ENCODE measurements around the gene LTA.

Gene LTA, protein sequence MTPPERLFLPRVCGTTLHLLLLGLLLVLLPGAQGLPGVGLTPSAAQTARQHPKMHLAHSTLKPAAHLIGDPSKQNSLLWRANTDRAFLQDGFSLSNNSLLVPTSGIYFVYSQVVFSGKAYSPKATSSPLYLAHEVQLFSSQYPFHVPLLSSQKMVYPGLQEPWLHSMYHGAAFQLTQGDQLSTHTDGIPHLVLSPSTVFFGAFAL

DNA sequence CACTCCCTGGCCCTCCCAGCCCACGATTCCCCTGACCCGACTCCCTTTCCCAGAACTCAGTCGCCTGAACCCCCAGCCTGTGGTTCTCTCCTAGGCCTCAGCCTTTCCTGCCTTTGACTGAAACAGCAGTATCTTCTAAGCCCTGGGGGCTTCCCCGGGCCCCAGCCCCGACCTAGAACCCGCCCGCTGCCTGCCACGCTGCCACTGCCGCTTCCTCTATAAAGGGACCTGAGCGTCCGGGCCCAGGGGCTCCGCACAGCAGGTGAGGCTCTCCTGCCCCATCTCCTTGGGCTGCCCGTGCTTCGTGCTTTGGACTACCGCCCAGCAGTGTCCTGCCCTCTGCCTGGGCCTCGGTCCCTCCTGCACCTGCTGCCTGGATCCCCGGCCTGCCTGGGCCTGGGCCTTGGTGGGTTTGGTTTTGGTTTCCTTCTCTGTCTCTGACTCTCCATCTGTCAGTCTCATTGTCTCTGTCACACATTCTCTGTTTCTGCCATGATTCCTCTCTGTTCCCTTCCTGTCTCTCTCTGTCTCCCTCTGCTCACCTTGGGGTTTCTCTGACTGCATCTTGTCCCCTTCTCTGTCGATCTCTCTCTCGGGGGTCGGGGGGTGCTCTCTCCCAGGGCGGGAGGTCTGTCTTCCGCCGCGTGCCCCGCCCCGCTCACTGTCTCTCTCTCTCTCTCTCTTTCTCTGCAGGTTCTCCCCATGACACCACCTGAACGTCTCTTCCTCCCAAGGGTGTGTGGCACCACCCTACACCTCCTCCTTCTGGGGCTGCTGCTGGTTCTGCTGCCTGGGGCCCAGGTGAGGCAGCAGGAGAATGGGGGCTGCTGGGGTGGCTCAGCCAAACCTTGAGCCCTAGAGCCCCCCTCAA is at the start of gene LTA:
Gene LTA, plus strand, starts transcription at position 249 of the 871 bp plus-strand sequence. Its CDS starts 454 bp downstream, at position 703.
- no peak for DNase-seq

DNA sequence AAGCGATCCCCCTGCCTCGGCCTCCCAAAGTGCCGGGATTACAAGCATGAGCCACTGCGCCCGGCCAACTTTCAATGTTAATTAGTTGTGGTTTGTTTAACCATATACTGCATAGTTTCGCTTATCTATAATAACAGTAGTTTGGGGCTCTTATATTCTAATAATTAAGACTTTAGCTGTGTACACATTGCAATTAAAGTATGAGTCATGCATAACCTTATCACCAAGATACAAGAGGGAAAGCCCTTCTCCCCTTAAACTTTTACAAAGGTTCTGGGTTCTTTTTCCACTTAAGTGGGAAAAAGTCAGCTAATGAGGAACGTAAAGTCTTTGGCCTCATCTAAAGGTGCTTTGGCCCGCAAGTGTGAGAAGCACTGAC is 46.5 kb upstream of the LTA start:
- no peak for DNase-seq

DNA sequence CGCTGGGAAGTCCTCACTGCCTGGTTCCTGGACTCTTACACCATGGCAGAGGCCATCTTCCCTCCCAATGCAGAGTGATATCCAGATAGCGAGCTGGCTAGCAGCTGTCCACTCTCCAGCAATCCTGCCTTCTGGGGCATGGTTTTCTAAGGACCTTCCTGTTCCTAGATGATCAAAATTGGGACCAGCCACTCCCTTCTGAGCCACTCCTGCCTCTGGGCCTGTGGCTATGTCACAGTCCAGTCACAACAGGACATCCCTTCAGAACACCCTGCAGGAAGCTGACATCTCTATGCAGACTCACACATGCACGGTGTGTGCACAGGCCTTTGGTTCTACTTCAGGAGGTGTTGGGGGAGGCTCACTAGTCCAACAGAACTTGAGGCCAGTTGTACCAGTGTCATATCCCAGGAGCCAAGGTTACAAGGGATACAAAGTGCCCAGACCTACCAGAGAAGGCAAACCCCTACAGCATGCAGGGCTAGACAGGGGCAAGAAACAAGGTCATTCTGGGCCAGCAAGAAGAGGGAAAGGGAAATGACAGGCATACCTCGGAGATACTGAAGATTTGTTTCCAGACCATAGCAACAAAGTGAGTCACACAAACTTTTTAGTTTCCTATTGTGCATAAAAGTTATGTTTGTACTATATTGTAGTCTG is 46.0 kb upstream of the LTA start:
- no peak for DNase-seq

DNA sequence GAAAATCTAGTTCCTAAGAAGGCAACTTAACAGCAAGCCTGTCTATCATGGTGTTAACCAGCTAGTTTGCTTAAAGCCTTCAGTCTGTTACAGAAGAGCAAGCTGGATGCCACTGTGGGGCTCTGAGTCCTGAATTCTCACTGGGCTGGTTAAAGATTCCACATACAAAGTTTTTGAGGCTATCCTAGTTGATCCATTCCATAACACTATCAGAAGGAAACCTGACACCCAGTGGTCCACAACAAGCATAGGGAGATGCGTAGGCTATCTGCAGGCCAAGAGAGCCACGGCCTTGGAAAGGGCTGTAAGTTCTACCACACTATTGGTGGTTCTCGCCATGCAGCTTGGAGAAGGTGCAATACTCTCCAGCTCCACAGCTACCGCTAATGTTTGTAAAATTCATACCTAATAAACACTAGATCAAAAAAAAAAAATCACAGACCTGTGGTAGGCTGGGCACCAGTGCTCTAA is 43.7 kb upstream of the LTA start:
- no peak for DNase-seq

DNA sequence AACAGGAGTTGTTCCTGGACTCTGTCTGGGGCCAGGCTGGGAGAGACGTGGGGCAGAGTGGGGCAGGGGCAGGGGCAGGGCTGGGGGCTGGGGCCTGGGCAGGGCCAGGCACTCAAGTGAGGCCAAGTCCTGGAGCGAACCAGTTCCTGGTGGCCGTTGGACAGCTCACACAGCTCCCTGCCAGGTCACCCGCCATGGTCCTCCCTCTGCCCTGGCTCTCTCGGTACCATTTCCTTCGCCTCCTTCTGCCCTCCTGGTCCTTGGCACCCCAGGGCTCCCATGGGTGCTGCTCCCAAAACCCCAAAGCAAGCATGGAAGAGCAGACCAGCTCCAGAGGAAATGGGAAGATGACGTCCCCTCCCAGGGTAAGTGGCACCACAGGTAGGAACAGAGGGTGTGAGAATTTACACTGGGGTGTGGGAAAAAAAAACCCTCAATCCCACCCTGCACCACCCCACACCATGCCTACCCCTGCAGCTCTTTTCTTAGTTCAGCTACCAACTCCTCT is 43.2 kb upstream of the LTA start, which contains the start of gene MCCD1:
Gene MCCD1, plus strand, starts transcription at position 142 of the 508 bp plus-strand sequence. Its CDS starts 53 bp downstream, at position 195.
- no peak for DNase-seq

DNA sequence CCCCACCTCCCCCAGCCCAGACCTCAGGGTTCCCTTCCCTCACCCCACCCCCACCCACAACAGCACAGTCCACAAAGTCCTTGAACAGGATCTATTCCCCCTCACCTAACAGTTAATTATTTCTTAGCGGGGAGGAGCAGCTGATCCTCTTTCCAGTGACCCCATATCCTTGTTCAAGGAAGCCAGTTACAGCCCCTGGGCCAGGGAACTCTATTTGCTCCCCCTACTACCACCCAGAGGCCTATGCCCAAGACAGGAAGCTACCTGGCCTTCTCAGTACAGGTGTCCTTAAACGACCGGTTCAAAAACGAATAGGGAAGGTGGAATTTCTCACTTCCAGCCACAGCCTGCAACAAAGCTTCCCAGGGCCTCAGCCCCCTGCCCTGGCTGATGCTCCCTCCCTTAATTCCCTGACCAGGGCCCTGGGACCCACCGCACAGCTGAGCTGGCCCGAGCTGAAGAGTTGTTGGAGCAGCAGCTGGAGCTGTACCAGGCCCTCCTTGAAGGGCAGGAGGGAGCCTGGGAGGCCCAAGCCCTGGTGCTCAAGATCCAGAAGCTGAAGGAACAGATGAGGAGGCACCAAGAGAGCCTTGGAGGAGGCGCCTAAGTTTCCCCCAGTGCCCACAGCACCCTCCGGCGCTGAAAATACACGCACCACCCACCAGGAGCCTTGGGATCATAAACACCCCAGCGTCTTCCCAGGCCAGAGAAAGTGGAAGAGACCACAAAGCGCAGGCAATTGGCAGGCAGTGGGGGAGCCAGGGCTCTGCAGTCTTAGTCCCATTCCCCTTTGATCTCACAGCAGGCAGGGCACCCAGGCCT is 42.5 kb upstream of the LTA start:
- DNase-seq: no peak

DNA sequence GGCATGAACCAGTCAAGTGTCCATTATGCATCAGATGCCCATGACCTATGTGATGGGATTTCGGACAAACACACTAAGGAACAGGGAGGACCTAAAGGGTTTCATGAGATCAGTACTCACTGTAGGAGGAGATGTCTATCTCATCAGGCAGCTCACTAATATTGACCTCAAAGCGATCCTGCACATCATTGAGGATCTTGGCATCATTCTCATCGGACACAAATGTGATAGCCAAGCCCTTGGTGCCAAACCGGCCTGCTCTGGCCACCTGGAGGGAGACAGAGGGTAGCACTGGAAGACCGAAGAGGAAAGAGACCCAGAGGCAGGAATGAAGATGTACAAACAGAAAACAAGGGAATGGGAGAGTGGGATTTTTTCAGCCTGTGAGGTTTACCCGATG is 41.4 kb upstream of the LTA start:
- no peak for DNase-seq

DNA sequence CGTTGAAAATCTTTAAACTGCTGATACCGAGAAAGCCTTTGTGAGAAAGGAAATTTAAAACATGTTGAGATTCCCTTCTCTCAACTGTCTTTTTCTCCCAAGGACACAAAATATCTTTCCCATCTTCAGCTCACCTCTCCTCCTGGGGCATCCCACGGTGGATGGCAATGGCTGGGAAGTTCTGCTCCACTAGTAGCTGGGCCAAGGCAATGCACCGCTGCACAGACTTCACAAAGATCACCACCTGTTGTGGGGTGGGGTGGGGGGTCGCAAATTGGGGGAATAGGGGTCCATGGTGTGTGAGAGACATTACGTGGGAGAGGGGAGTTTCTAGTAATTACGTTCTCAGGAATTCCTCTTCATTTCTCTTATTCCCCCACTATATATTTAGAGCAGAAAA is 40.9 kb upstream of the LTA start:
- no peak for DNase-seq

DNA sequence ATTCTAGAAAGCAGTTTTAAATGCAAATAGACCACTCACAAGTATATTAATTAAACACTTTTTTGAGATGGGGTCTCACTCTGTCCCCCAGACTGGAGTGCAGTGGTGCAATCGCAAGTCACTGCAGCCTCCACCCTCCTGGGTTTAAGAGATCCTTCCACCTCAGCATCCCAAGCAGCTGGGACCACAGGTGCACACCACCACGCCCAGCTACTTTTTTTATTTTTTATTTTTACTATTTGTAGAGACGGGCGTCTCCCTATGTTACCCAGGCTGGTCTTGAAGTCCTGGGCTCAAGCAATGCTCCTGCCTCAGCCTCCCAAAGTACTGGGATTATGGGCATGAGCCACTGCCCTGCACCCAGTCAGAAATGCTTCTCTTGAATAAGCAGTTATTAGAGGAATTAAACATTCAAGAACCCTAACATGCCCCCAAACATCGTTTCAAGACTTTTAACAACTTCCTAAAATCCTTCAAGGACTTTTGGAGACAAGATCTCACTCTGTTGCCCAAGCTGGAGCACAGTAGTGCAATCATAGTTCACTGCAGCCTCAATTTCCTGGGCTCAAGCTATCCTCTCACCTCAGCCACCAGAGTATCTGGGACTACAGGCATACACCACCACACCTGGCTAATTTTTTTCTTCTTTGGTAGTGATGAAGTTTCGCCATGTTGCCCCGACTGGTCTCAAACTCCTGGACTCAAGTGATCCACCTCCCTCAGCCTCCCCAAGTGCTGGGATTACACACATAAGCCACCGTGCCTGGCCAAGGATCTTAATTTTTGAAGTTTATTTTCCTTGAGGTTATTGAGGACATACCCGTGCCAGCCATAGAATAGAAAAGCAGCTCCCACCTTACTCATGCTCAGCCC is 40.1 kb upstream of the LTA start:
- DNase-seq: no peak

DNA sequence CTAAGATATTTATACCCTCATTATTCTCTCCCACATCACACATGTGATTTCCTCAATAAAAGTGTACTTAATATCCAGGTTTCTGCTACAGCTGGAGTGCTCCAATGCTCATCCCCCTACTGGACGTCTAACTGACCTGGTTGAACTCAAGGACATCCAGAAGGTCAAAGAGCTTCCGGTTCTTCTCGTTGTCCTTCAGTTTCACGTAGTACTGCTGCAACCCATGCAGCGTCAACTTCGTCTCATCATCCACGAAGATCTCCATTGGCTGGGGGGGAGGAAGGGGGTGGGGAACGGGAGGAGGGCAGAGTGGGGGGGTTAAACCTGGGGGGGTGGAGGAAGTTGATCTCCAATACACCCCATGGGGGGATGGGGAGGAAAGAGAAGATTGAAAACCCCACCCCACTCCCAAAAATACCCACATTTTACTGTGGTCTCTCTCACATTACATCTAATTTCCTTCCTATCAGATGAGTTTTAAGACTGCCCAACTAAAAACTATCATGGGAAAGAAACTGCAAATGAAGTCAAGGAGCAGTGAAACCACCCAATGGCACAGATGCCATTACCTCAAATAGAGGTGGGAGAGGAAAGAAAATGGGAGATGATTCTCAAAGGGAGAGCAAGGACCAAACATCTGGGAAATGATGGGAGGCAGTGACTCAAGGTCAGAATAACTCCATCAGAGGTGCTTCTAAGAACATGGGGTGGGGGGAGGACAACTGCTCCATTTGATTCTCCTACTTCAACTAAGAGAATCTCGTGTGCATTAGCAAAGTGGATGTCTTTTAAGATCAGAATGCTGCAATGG is 39.2 kb upstream of the LTA start:
- no peak for DNase-seq

DNA sequence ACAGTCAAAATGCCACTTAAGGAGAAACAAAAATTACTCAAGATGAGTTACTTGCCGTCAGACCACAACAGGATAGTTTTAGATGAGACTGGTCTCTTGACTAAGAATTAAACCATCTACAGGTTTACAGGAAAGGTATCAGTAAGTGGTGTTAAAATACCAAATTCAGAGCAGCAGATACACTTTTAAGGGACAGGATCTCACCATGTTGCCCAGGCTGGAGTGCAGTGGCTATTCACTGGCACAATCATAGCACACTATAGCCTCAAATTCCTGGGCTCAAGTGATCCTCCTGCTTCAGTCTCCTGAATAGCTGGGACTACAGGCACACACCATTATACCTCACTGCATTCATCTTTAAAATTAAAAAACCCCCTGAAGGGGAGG is 38.6 kb upstream of the LTA start:
- DNase-seq: no peak

DNA sequence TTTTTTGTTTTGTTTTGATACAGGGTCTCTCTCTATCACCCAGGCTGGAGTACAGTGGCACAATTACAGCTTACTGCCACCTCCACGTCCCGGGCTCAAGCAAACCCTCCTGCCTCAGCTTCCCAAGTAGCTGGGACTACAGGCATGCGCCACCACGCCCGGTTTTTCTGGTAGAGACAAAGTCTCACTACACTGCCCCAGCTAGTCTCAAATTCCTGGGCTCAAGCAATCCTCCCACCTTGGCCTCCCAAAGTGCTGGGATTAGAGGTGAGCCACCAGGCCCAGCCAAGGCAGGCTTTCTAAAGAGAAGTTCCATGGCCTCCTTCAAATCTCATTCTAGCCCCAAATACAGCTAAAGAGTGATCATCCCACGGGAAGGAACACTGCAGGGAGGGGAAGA is 38.1 kb upstream of the LTA start:
- DNase-seq: no peak

DNA sequence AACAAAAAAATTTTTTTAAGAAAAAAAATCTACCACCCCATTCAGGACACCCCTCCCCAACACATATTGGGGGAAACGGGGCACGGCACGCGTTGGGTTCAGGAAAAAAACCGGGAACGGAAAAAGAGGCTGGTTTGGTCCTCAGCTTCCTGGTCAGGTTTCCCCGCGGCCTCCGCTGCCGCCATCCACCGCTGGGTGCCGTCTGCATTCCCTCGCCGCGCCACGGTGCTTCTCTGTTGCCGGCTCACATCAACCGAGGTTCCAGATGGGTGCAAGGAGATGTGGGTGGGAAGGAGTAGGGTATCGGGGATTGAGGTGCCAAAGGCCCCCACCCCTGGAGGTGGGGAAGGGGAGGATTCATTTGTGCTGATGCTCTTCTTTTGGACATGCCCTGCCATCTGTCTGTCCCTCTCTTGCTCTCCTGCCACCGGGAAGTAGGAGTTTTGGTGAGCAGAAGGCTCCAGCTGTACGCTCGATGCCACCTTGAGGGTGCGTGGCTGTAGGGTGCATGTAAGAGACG is 37.5 kb upstream of the LTA start:
- DNase-seq: no peak

DNA sequence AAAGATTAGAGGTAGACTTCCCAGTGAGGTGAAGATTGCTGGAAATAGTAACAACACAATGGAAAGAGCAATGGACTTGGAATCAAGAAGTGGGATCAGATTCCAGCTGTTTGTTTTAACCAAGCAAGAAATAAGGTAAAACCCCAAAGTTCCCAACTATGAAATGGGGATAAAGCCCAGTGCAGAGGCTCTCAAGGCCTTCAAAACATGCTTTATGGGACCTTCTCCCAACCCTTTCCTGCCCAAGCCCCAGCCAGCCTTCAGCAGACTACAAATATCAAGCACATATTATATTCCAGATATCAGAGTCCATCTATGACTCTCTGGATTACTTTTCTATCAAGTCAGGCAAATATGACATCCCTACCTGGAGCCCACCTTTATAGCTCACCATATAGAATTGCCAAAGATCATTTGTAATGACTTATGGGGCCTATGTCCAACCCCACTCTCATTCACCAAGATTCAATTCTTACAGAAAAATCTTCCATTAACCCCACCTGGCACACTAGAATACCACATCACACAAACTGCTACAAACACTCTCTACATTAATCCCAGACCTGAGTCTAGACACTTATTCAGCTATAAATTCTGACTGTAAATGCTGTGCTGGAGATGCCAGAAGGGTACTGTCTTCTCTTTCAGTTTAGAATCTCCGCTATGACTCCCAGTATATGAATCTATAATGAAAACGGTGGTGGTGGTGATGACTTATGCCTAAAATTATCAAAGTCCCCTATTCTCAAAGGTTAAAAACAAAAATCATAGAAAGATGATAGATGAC is 36.4 kb upstream of the LTA start:
- DNase-seq: no peak

DNA sequence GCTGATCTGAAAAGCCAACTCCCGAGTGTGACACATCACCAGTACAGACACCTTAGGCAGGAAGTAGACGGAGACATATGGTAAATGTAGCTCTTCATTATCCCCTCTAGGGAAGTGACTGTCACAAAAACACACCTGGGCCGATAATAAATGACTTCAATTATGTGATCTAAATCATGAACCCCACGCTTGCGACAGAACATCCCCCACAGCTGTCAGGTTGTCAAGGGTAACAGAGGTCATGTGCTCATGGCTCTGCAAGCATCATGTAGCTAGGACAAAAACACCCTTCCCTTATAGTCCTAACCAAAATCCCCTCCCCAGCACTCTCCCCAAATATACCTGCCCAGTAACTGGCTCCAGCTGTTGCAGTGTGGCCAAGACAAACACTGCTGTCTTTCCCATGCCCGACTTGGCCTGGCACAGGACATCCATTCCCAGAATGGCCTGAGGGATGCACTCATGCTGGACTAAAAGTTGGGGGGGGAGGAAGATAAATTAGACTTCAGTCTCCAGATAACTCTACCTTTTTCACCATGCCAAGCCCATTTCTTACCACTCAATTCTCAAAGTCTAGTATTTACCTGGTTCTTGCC is 33.2 kb upstream of the LTA start:
- DNase-seq: no peak

DNA sequence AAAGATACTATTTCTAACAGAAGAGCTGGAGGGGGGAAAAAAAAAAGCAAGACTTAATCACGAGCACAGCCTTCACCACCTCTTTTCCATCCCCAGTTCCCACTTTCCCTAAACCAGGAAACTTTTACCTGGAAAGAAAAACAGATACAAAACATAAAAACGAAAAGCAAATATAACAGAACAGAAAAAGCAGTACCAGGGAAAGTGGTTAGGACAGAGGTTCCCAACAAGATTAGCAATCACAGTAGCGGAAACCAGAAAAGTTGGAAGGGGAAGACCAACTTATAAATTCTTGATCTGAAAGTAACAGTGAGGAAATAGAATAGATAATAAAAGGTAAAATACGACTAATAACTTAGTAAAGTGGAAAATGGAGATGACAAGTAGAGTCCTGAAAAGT is 31.4 kb upstream of the LTA start:
- no peak for DNase-seq

DNA sequence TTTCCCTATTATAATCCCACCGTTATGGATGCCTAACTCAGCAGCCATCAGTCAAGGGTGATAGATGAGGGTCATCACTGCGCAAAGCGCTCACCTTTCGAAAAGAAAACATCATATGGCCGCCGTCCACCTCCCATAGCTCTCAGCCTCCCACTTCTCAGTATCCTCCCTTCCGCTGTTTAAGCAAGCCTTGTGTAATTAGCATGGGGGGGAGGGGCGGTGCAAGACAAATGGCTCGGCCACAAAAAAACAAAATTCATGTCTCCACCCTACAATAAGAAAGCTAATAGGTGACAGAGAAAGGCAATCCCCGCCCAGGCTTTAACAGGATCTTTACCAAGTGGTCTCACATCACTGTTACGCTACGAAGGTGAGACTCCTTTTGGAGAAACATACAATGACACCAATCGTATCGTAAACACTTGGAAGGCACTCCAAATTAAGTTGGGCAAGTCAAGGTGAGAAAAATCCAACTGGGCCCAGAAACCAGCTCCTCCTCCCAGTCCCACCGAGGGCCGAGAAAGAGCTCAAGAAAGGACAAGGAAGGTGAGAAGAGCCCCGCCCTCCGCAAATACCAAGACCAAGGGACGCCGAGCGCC is 30.9 kb upstream of the LTA start:
- no peak for DNase-seq

DNA sequence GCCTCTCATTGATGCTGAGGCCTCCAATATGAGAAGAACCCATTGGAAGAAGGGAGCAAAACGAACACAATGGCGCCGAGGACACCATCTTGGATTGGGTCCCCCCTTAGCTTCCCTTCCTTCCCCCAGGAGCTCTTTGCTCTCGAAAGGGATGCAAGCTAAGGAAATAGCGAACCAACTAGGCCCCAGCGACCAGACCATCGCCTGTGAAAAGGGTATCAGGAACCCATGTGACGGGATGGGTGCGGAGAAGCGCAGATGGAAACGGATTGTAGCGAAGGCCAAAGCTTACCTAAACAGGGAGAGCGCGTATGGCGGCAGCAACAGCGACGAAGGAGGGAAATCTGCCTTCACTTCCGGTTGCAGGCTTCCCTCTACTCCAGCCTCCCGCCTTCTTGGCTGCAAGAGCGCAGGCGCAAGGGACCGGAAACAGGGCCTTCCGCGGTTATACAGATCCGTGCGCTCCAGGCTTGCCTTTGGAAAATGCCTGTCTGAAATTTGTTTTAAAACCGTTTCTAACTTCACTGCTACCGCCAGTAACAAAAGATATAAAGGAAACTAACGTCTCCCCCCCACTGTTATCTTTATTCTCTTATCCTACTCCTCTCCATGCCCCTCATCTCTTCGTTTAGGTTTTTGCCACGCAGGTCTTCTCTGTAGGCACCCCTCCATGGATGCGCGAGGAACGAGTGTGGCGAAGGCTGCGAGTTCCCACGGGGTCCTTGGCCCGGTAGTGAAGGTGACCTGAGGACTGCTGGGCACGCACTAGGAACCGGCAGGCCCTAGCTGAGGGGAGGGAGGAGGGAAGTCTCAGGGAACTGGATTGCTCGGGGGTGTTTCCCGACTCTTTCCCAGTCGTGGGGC is 30.2 kb upstream of the LTA start, which contains the start of gene DDX39B:
Gene DDX39B, minus strand, starts transcription at position 346 of the 864 bp plus-strand sequence. CDS start 1,471 bp downstream, outside the sequence.
- DNase-seq: peak; percentile 87
